Spleen (tissue), 7 donors: ENCODE results near the gene WHRN.

Experiments used
- POLR2A ChIP-seq, 3 donors: fragments of 450-650 bp; IDR thresholded peaks; one replicate each; pipeline ENCODE4 v1.5.1; 2017; ENCODE audit warnings: antibody characterized with exemption in 3 of 3, mild to moderate bottlenecking in 1 of 3
- TF ChIP-seq, protein P1 (sequence below), 11 experiments: fragments of 200-600 bp in 7 of 11; fragments of 450-650 bp in 4 of 11; sonication (generic) in 4 of 11; IDR thresholded peaks in 8 of 11; conservative IDR thresholded peaks in 3 of 11; 1 replicate in 7 of 11; 2 replicates in 4 of 11; pipeline versions ENCODE4 v1.4.0 to v1.8.0; 2016 to 2021; ENCODE audit warnings: antibody characterized with exemption in 11 of 11, inconsistent platforms in 4 of 11, mild to moderate bottlenecking in 1 of 11
- donor health status: DM: no; HTN: no; CAD: no; lungs with moderate emphysema.
- donor health status: DM: no; HTN: no; CAD: no.
- donor health status: DM: no; HTN: no; CAD: no.

- TF ChIP-seq POLR2A (IDR thresholded peaks at IDR 0.05), result no peak
- TF ChIP-seq, protein P1, sequence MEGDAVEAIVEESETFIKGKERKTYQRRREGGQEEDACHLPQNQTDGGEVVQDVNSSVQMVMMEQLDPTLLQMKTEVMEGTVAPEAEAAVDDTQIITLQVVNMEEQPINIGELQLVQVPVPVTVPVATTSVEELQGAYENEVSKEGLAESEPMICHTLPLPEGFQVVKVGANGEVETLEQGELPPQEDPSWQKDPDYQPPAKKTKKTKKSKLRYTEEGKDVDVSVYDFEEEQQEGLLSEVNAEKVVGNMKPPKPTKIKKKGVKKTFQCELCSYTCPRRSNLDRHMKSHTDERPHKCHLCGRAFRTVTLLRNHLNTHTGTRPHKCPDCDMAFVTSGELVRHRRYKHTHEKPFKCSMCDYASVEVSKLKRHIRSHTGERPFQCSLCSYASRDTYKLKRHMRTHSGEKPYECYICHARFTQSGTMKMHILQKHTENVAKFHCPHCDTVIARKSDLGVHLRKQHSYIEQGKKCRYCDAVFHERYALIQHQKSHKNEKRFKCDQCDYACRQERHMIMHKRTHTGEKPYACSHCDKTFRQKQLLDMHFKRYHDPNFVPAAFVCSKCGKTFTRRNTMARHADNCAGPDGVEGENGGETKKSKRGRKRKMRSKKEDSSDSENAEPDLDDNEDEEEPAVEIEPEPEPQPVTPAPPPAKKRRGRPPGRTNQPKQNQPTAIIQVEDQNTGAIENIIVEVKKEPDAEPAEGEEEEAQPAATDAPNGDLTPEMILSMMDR (IDR thresholded peaks at IDR 0.05 in 8 of 11, conservative IDR thresholded peaks at IDR 0.05 in 3 of 11), result no peak
Observed at GRCh38 chr9:114433086-114433485, 72.2 kb downstream of the WHRN start.
